HFFc6 (cell line): ENCODE results near the gene TBC1D24. TPM values are rescaled to one million over a fixed set of nuclear protein-coding genes. Genes with fewer than 3 reads are reported as not detected.

Experiments
- DNase-seq: peaks from one replicate; pipeline ENCODE4 v3.0.0-alpha.2; 2018
- H3K27ac Mint-ChIP-seq: 2 replicates; pipeline ENCODE4 v1.8.0; 2020; ENCODE audit warnings: mild to moderate bottlenecking, mixed read lengths
- H3K27me3 Mint-ChIP-seq: 2 replicates; pipeline ENCODE4 v1.8.0; 2021; ENCODE audit warnings: mild to moderate bottlenecking, moderate library complexity, mixed read lengths; ENCODE audit not compliant: insufficient read depth
- H3K36me3 Mint-ChIP-seq: 2 replicates; pipeline ENCODE4 v1.8.0; 2021; ENCODE audit warnings: low read depth, mixed read lengths
- H3K4me1 Mint-ChIP-seq: 2 replicates; pipeline ENCODE4 v1.8.0; 2020; ENCODE audit warnings: low read depth, mixed read lengths
- H3K4me3 Mint-ChIP-seq: 2 replicates; pipeline ENCODE4 v1.8.0; 2020; ENCODE audit warnings: mild to moderate bottlenecking, moderate library complexity, mixed read lengths
- H3K9me3 Mint-ChIP-seq: 2 replicates; pipeline ENCODE4 v1.8.0; 2020; ENCODE audit warnings: mild to moderate bottlenecking, mixed read lengths
- total RNA-seq, 6 experiments: library from RNA; stranded (reverse); fragmentation: NEBNext Ultra II Directional; extraction: Animal tissue kit (Norgen Biotek cat#: 25700); gene quantifications; 2 replicates in 1 of 6; 3 replicates in 5 of 6; pipeline ENCODE4 v1.2.3, GENCODE V29; 2021
- TF ChIP-seq, protein P1 (sequence below): fragments of 200-600 bp; sonication (generic); IDR thresholded peaks from 2 replicates; pipeline ENCODE4 v1.5.0; 2021; ENCODE audit warnings: antibody characterized with exemption, mild to moderate bottlenecking

TBC1D24 gene
- total RNA-seq, 6 experiments from 2014 or later, result 15.8 to 30.3 (median 19.0) TPM

DNA sequence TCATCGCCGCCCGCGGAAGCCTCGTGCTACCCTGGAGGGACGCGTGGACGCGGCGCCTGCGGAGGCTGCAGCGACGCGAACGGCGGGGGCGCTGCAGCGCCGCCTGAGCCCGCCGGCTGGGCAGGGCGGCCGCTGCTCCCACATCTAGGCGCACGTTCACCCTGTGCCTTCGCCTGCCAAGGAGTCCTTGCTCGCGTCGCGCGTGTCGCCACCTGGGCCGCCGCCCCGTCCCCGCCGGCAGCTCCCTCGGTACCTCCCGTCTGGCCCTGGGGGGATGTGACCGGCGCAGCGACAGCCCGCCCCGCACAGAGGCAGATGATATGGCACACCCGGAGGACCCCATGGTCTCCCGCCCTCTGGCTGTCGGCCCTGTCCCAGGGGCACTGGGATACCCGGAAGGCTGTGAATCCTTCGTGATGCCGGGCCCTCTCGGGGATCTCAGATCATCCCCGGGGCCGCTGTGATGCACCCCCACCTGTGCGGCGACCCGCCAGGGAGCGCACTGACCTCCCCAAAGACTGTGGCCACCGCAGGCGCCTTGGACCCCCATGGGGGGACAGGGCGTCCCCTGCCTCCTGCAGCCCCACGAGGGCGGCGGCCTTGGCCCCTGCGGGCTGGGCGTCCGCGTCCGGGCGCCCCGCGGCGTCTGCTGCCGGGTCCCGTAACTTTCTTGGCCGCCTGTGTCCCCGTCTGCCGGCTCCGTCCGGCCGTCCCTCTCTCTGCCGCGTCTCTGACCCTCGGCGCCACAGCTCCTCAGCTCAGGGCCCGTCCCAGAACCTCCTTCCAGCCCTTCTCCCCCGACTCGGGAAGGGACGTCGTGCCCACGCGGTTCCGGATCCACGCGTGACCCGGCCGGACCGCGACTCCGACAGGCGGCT is 689 bp upstream of the TBC1D24 start:
- no peaks in the 10 kb centered on the region for H3K36me3 Mint-ChIP-seq
- peaks cover 6% of the 10 kb centered on the region; the same call in 1 of the 2 replicates for H3K4me1 Mint-ChIP-seq
- TF ChIP-seq, protein P1, sequence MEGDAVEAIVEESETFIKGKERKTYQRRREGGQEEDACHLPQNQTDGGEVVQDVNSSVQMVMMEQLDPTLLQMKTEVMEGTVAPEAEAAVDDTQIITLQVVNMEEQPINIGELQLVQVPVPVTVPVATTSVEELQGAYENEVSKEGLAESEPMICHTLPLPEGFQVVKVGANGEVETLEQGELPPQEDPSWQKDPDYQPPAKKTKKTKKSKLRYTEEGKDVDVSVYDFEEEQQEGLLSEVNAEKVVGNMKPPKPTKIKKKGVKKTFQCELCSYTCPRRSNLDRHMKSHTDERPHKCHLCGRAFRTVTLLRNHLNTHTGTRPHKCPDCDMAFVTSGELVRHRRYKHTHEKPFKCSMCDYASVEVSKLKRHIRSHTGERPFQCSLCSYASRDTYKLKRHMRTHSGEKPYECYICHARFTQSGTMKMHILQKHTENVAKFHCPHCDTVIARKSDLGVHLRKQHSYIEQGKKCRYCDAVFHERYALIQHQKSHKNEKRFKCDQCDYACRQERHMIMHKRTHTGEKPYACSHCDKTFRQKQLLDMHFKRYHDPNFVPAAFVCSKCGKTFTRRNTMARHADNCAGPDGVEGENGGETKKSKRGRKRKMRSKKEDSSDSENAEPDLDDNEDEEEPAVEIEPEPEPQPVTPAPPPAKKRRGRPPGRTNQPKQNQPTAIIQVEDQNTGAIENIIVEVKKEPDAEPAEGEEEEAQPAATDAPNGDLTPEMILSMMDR, result peak; percentile 64
- no peaks in the 10 kb centered on the region for H3K9me3 Mint-ChIP-seq
- H3K27me3 Mint-ChIP-seq, result no peaks in the 10 kb centered on the region; the same call in 1 of the 2 replicates
- peak overlapping the region; percentile 78 for H3K4me3 Mint-ChIP-seq
- no peak for DNase-seq
- peak overlapping the region; percentile 69 for H3K27ac Mint-ChIP-seq

DNA sequence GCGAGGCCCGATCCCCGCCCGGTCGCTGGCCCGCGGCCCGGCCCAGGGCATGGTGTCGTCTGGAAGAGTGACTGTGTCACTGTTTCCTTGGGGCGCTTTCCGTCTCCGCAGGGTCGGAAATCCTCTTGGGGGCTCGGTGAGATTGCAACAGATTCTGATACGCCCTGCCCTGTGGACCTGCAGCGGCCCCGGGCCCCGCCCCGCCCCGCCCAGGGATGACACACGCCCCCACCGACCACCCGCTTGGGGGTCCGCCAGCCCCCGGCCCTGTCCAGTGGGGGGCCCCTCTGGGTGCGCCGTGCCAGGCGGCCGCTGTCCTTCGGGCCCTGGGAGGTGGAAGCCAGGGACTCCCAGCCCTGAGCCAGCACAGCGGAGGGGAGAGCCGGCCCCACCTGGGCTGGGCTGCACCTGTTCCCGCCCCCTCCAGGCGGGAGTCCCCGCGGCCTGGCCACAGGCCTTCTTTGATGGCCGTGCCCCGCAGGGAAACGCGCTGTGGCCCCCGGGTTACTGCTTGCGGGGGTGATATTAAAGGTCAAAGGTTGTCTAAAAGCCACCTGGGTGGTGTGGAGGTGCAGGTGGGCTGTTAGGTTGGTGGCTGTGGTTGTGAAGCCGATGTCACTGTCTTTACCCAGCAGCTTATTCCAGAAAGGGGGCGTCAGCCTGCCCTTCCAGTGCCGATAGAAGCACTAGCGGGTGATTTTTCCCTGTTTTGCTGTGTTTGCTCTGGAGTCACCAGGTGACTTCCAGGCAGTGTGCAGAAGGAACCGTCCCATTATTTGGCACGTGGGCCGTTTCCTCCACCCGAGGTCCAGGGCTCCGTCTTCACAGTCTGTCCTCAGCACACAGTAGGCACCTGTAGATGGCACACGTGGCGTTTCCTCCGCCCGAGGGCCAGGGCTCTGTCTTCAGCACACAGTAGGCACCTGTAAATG is 752 bp downstream of the TBC1D24 start:
- Mint-ChIP-seq H3K36me3 (no peaks in the 10 kb centered on the region), H3K9me3 (no peaks in the 10 kb centered on the region), H3K27me3 (no peaks in the 10 kb centered on the region; the same call in 1 of the 2 replicates), H3K4me3 (peak overlapping the region; percentile 69), H3K27ac (no peak overlapping the region), H3K4me1 (peaks cover 6% of the 10 kb centered on the region; the same call in 1 of the 2 replicates)
- no peak for DNase-seq
- TF ChIP-seq, protein P1, result no peak

GRCh38 chr16:2476345-2476720 is 1.4 kb downstream of the TBC1D24 start:
- Mint-ChIP-seq H3K27me3 (no peaks in the 10 kb centered on the region; the same call in 1 of the 2 replicates), H3K9me3 (no peaks in the 10 kb centered on the region)

GRCh38 chr16:2476741-2477140 is 1.8 kb downstream of the TBC1D24 start:
- no peak for DNase-seq
- Mint-ChIP-seq H3K36me3 (no peaks in the 10 kb centered on the region), H3K27me3 (no peaks in the 10 kb centered on the region; the same call in 1 of the 2 replicates), H3K4me3 (peak overlapping the region; percentile 69; the same call in 1 of the 2 replicates), H3K27ac (no peak overlapping the region), H3K9me3 (no peaks in the 10 kb centered on the region), H3K4me1 (peaks cover 7% of the 10 kb centered on the region; the same call in 1 of the 2 replicates)
- TF ChIP-seq, protein P1, result no peak

More at GRCh38 chr16:2476345-2476720, 1.4 kb downstream of the TBC1D24 start:
- no peaks in the 10 kb centered on the region for H3K36me3 Mint-ChIP-seq
- peak overlapping the region; percentile 69 for H3K4me3 Mint-ChIP-seq
- H3K4me1 Mint-ChIP-seq, result peaks cover 6% of the 10 kb centered on the region; the same call in 1 of the 2 replicates
- TF ChIP-seq, protein P1, result no peak
- H3K27ac Mint-ChIP-seq, result no peak overlapping the region
- DNase-seq, result no peak

GRCh38 chr16:2477327-2477726 is 2.4 kb downstream of the TBC1D24 start:
- H3K4me1 Mint-ChIP-seq, result peaks cover 13% of the 10 kb centered on the region
- no peak overlapping the region for H3K4me3 Mint-ChIP-seq
- no peak for DNase-seq
- H3K27me3 Mint-ChIP-seq, result no peaks in the 10 kb centered on the region; the same call in 1 of the 2 replicates
- H3K27ac Mint-ChIP-seq, result no peak overlapping the region
- no peaks in the 10 kb centered on the region for H3K9me3 Mint-ChIP-seq
- TF ChIP-seq, protein P1, result no peak
- H3K36me3 Mint-ChIP-seq, result no peaks in the 10 kb centered on the region
